ENCODE measurements around the gene SELENON. TPM values are rescaled to one million over a fixed set of nuclear protein-coding genes. Genes with fewer than 3 reads are reported as not detected.
A peak's percentile ranks its signal among the peaks of the same experiment; 100 is the strongest.

SELENON gene
- total RNA-seq, 4 donors from 2014 or later, result 9.0 to 94.0 (median 18.0) TPM

- Histone ChIP-seq H3K4me3 (peak within 1 kb of the TSS; percentile 66 to 92), H3K9me3 (no peaks in the 10 kb centered on the region), H3K36me3 (no peaks in the 10 kb centered on the region), H3K27me3 (no peaks in the 10 kb centered on the region), H3K27ac (peak within 1 kb of the TSS; percentile 78 to 87), H3K4me1 (peaks cover 0 to 13% of the 10 kb centered on the region in 2 donors)
- intact Hi-C loops (cut with DNase I; ENCODE audit: low total_unique reads), result no loop called here
- TF ChIP-seq CTCF (IDR thresholded peaks at IDR 0.05), result peak in 1 of 4 experiments; percentile 26
- TF ChIP-seq POLR2A (IDR thresholded peaks at IDR 0.05), result peak; percentile 73 to 90
- peak; percentile 82 to 87 for DNase-seq
Observed at GRCh38 chr1:25819491-25820246, 19.7 kb downstream of the SELENON start, which contains the start of gene MTFR1L. TSS of gene MTFR1L (plus strand) at chr1:25819954. CDS start at chr1:25823105, 3,151 bp downstream.

- intact Hi-C loops (cut with DNase I; ENCODE audit: low total_unique reads), result no loop called here
- Histone ChIP-seq H3K4me3 (peak overlapping the region; percentile 66 to 92), H3K27ac (peak overlapping the region; percentile 78 to 87), H3K27me3 (no peaks in the 10 kb centered on the region), H3K4me1 (peaks cover 0 to 13% of the 10 kb centered on the region in 2 donors), H3K9me3 (no peaks in the 10 kb centered on the region), H3K36me3 (no peaks in the 10 kb centered on the region)
- DNase-seq, result no peak
- TF ChIP-seq CTCF (IDR thresholded peaks at IDR 0.05), result no peak
Observed at GRCh38 chr1:25820247-25821111, 20.5 kb downstream of the SELENON start.

- no peaks in the 10 kb centered on the region for H3K36me3 ChIP-seq
- H3K27ac ChIP-seq, result peak overlapping the region; percentile 78 to 87
- intact Hi-C loops (cut with DNase I; ENCODE audit: low total_unique reads), result no loop called here
- peak overlapping the region; percentile 66 to 92 for H3K4me3 ChIP-seq
- H3K4me1 ChIP-seq, result peaks cover 0 to 13% of the 10 kb centered on the region in 2 donors
- DNase-seq, result no peak
- no peaks in the 10 kb centered on the region for H3K27me3 ChIP-seq
- H3K9me3 ChIP-seq, result no peaks in the 10 kb centered on the region
- TF ChIP-seq POLR2A (IDR thresholded peaks at IDR 0.05) (no peak), CTCF (IDR thresholded peaks at IDR 0.05) (no peak)
Observed at GRCh38 chr1:25821112-25821476, 21.1 kb downstream of the SELENON start.

GRCh38 chr1:25821630-25822091, 21.7 kb downstream of the SELENON start:
- Histone ChIP-seq H3K27ac (no peak overlapping the region), H3K27me3 (no peaks in the 10 kb centered on the region), H3K9me3 (no peaks in the 10 kb centered on the region), H3K4me3 (no peak overlapping the region), H3K36me3 (no peaks in the 10 kb centered on the region), H3K4me1 (peaks cover 0 to 13% of the 10 kb centered on the region in 2 donors)
- intact Hi-C loops (cut with DNase I; ENCODE audit: low total_unique reads), result no loop called here
- peak in 1 of 2 donors; percentile 25 for DNase-seq
- no peak for TF ChIP-seq POLR2A (IDR thresholded peaks at IDR 0.05)
- TF ChIP-seq CTCF (IDR thresholded peaks at IDR 0.05), result no peak
